MCF 10A (cell line): ENCODE results near the gene TRPM4. TPM values are rescaled to one million over a fixed set of nuclear protein-coding genes. Genes with fewer than 3 reads are reported as not detected.

Experiments
- Bru-seq: library from RNA; stranded (reverse); fragments of 400-500 nt; gene quantifications from one replicate; lab custom pipeline; 2021; lab: Mats Ljungman, UMichigan
- BruChase-seq, 2 experiments: library from RNA; stranded (reverse); fragments of 400-500 nt; gene quantifications; one replicate each; lab custom pipeline; 2021; lab: Mats Ljungman, UMichigan
- BruUV-seq: library from RNA; stranded (reverse); fragments of 400-500 nt; replicated peaks from 2 replicates; lab custom pipeline; 2021; lab: Mats Ljungman, UMichigan
- CTCF ChIA-PET: fragments of 300-600 bp; sonication (Branson Sonifier 250); formaldehyde crosslinking; extraction: SDS; loops from one replicate; lab custom pipeline; 2021; ENCODE audit warnings: antibody characterized with exemption, inconsistent platforms; lab: Yijun Ruan, JAX
- POLR2A ChIA-PET: fragments of 300-600, 350-650 bp; sonication (Branson Sonifier 250); formaldehyde crosslinking; extraction: SDS; loops from one replicate; lab custom pipeline; 2020; ENCODE audit warnings: antibody characterized with exemption, inconsistent platforms; lab: Yijun Ruan, JAX
- DNase-seq: peaks from one replicate; pipeline ENCODE4 v3.0.0-alpha.2; 2018; ENCODE audit not compliant: unreplicated experiment
- H3K27ac Mint-ChIP-seq: one replicate; pipeline ENCODE4 v1.8.0; 2022; ENCODE audit warnings: mild to moderate bottlenecking, low read depth, mixed read lengths; ENCODE audit not compliant: unreplicated experiment
- H3K27me3 Mint-ChIP-seq: one replicate; pipeline ENCODE4 v1.8.0; 2022; ENCODE audit warnings: mixed read lengths; ENCODE audit not compliant: insufficient read depth, unreplicated experiment
- H3K36me3 Mint-ChIP-seq: one replicate; pipeline ENCODE4 v1.8.0; 2022; ENCODE audit warnings: mild to moderate bottlenecking, moderate library complexity, mixed read lengths; ENCODE audit not compliant: insufficient read depth, unreplicated experiment
- H3K4me1 Mint-ChIP-seq: one replicate; pipeline ENCODE4 v1.8.0; 2022; ENCODE audit warnings: mixed read lengths; ENCODE audit not compliant: insufficient read depth, unreplicated experiment
- H3K4me3 Mint-ChIP-seq: one replicate; pipeline ENCODE4 v1.8.0; 2022; ENCODE audit warnings: mild to moderate bottlenecking, moderate library complexity, mixed read lengths; ENCODE audit not compliant: unreplicated experiment
- H3K9me3 Mint-ChIP-seq: one replicate; pipeline ENCODE4 v1.8.0; 2022; ENCODE audit warnings: mixed read lengths; ENCODE audit not compliant: unreplicated experiment
- intact Hi-C: fragments of 100-400 bp; cut with micrococcal nuclease; formaldehyde crosslinking; loops from 2 replicates; pipeline ENCODE4 v1.14.1; 2022
- long read RNA-seq: library from polyadenylated mRNA; stranded (forward); transcript quantifications from one replicate; pipeline ENCODE4 v2.0.0, GENCODE V29; 2022
- total RNA-seq: library from RNA; stranded (reverse); gene quantifications from 2 replicates; pipeline ENCODE4 v1.2.3, GENCODE V29; 2022
- TF ChIP-seq, protein P1 (sequence below): fragments of 200-600 bp; IDR thresholded peaks from one replicate; pipeline ENCODE4 v1.8.0; 2022; ENCODE audit warnings: antibody characterized with exemption, mild to moderate bottlenecking; ENCODE audit not compliant: unreplicated experiment

Gene TRPM4
- 21.2 and 21.4 TPM in 2 replicates for total RNA-seq
- Bru-seq, nascent RNA: percentile 44 among the genes with signal in this experiment
- percentile 49 among the genes with signal in this experiment for BruChase-seq, experiment 1, labeled RNA remaining after a 6-hour chase
- BruChase-seq, experiment 2, labeled RNA remaining after a 2-hour chase: percentile 51 among the genes with signal in this experiment
- long read RNA-seq, full-length matches to known transcripts: 26 of 40 reads
- long read RNA-seq, partial matches to known transcripts: 8 of 40 reads
- long read RNA-seq, other reads (novel, unspliced or antisense): 6 of 40 reads

DNA sequence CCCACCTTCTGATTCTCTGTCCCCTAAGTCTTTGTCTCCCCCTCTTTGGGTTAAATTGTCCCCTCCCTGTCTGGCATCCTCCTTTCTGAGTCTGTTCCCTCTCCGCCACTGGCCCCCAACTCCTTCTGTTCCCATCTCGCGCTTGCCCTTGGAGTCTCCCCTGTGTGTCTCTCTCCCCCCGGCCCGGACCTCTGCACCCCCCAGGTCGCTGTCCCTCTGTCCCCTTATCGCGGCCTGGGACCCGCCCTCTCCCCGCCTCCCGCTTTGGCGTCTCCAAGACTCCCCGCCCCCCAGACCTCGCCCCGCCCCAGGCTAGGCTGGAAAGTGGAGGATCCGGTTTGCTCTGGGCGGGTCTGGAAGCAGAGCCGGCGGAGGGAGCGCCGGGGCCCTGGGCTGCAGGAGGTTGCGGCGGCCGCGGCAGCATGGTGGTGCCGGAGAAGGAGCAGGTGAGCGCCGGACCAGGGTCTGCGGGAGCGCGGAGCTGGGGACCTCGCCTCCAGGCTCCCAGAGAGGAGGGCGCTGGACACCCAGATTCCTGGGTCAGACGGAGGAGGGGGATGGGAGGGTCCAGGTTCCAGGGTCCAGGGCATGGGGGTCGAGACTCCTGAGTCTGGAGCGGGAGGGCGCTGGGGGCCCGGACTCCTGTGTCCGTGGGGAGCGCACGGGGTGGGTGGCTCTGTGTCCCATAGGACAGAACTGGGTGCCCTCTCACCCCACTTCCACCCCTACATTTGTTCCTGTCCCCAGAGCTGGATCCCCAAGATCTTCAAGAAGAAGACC lies at the start of gene TRPM4:
Gene TRPM4, plus strand, starts transcription at position 348 of the 780 bp plus-strand sequence. Its CDS starts 75 bp downstream, at position 423.
- BruUV-seq: no TSS peak
- CTCF ChIA-PET: interaction anchor here (0.9 to 1.6 kb wide), 3 partner anchors 40 to 42 kb away, joined by 3 read pairs; no protein-coding TSS in a partner anchor

DNA sequence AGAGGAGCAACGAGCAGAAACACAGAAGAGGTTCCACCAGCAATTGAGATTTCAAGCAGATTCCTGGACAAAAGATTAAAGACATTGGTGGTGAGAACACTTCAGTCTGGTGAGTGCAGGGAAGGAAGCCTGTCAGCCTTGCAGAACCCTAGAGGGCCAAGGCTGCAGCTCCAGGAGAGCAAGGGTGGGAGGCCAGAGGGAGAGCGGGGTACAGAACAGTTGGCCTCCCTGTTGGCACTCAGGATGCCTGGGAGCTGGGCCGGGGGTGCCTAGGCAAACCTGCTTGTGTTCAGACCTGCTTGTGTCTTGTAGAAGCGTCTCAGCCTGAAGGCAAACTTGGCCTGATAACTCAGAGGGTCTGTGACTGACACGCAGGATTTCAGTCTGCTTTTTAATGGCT lies 48.5 kb upstream of the TRPM4 start:
- Mint-ChIP-seq H3K4me3 (no peak overlapping the region), H3K4me1 (peaks cover 11% of the 10 kb centered on the region), H3K36me3 (peaks cover 66% of the 10 kb centered on the region), H3K9me3 (no peaks in the 10 kb centered on the region), H3K27ac (no peak overlapping the region), H3K27me3 (no peaks in the 10 kb centered on the region)
- intact Hi-C loops: no loop called here
- BruUV-seq: no TSS peak
- DNase-seq: no peak
- POLR2A ChIA-PET: interaction anchor here (0.8 kb wide), 1 partner anchor 33 kb away, joined by 5 read pairs; no protein-coding TSS in a partner anchor
- TF ChIP-seq, protein P1, sequence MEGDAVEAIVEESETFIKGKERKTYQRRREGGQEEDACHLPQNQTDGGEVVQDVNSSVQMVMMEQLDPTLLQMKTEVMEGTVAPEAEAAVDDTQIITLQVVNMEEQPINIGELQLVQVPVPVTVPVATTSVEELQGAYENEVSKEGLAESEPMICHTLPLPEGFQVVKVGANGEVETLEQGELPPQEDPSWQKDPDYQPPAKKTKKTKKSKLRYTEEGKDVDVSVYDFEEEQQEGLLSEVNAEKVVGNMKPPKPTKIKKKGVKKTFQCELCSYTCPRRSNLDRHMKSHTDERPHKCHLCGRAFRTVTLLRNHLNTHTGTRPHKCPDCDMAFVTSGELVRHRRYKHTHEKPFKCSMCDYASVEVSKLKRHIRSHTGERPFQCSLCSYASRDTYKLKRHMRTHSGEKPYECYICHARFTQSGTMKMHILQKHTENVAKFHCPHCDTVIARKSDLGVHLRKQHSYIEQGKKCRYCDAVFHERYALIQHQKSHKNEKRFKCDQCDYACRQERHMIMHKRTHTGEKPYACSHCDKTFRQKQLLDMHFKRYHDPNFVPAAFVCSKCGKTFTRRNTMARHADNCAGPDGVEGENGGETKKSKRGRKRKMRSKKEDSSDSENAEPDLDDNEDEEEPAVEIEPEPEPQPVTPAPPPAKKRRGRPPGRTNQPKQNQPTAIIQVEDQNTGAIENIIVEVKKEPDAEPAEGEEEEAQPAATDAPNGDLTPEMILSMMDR: no peak
- CTCF ChIA-PET: interaction anchor here (0.7 to 1.3 kb wide), 3 partner anchors 9 to 34 kb away, joined by 3 to 6 read pairs (median 4); no protein-coding TSS in a partner anchor

More for the DNA sequence above, at the start of gene TRPM4:
- H3K27ac Mint-ChIP-seq: peak within 1 kb of the TSS; percentile 36
- intact Hi-C loops: loop anchor here (5.0 kb wide), 1 partner anchor 40 kb away; no protein-coding TSS in a partner anchor
- TF ChIP-seq, protein P1: no peak
- peaks cover 7% of the 10 kb centered on the region for H3K4me1 Mint-ChIP-seq
- DNase-seq: peak; percentile 88
- H3K9me3 Mint-ChIP-seq: peaks cover 17% of the 10 kb centered on the region
- peak within 1 kb of the TSS; percentile 82 for H3K4me3 Mint-ChIP-seq
- no peaks in the 10 kb centered on the region for H3K36me3 Mint-ChIP-seq
- no peaks in the 10 kb centered on the region for H3K27me3 Mint-ChIP-seq
- POLR2A ChIA-PET: interaction anchor here (0.7 to 1.7 kb wide), 4 partner anchors 8 to 294 kb away, joined by 3 to 8 read pairs (median 4); partner anchors contain the start of gene LIN7B

DNA sequence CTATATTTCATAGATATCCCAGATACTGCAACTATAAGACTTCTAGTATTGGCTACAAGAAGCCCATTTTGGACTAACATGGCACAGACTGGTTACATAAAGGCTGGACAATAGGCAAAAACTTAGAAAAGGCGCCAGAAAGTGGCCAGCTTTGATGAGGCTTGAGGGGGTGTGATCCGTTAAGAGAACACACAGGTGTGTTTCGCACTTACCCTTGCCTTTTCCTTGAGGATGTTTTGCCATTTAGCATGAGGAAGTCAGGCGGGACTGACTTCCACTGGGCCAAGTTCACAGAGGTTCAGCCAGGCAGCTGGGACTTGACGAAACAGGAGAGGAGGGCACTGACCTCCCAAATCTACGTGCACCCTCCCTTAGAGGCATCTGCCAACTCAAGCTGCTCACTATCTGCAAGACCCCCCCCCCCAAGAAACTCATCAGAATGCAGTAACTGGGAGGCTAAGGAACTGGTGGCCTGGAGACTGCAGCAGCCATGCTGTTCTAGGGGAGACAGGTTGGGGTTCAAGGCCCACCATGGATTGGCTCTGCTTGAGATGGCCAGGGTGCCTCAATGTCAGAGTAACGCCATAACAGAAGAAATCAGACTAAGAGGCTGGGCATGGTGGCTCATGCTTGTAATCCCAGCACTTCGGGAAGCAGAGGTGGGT lies 47.9 kb upstream of the TRPM4 start:
- Mint-ChIP-seq H3K36me3 (peaks cover 63% of the 10 kb centered on the region), H3K27ac (no peak overlapping the region), H3K9me3 (no peaks in the 10 kb centered on the region), H3K4me1 (peaks cover 11% of the 10 kb centered on the region), H3K4me3 (no peak overlapping the region), H3K27me3 (no peaks in the 10 kb centered on the region)
- BruUV-seq: no TSS peak
- CTCF ChIA-PET: interaction anchor here (0.7 to 1.3 kb wide), 4 partner anchors 9 to 35 kb away, joined by 3 to 6 read pairs (median 4); no protein-coding TSS in a partner anchor
- DNase-seq: no peak
- POLR2A ChIA-PET: interaction anchor here (1.2 kb wide), 1 partner anchor 32 kb away, joined by 3 read pairs; no protein-coding TSS in a partner anchor
- TF ChIP-seq, protein P1: no peak
- intact Hi-C loops: loop anchor here (5.0 kb wide), 1 partner anchor 38 kb away; no protein-coding TSS in a partner anchor
